PC-3 (cell line): ENCODE measurements around the gene ARHGAP42. TPM values are rescaled to one million over a fixed set of nuclear protein-coding genes. Genes with fewer than 3 reads are reported as not detected.
A peak's percentile ranks its signal among the peaks of the same experiment; 100 is the strongest.

Experiments
- ATAC-seq: fragments of 200-7000 bp; cut with Tn5 transposase; 2 replicates; pipeline ENCODE4 v1.9.1; 2020; ENCODE audit warnings: mild to moderate bottlenecking, moderate library complexity
- BruUV-seq: library from RNA; stranded (reverse); fragments of 400-500 nt; replicated peaks from 2 replicates; lab custom pipeline; 2021; lab: Mats Ljungman, UMichigan
- CTCF ChIA-PET: fragments of 300-600 bp; sonication (Branson Sonifier 250); formaldehyde crosslinking; loops from one replicate; lab custom pipeline; 2022; ENCODE audit warnings: antibody characterized with exemption; lab: Charles Lee
- POLR2A ChIA-PET: fragments of 300-600 bp; sonication (Branson Sonifier 250); formaldehyde crosslinking; loops from one replicate; lab custom pipeline; 2022; ENCODE audit warnings: antibody characterized with exemption; ENCODE audit not compliant: unreplicated experiment; lab: Charles Lee
- DNase-seq: peaks from one replicate; pipeline ENCODE4 v3.0.0-alpha.2; 2015
- H2AFZ ChIP-seq: fragments of 300-600 bp; sonication (generic); 2 replicates; pipeline ENCODE4 v1.6.0; 2016; ENCODE audit warnings: antibody characterized with exemption, low read length
- H3F3A ChIP-seq: fragments of 300-600 bp; sonication (generic); one replicate; pipeline ENCODE4 v1.6.0; 2017; ENCODE audit warnings: antibody characterized with exemption, low read length, control low read depth, mild to moderate bottlenecking; ENCODE audit not compliant: unreplicated experiment
- H3K27ac ChIP-seq: fragments of 300-600 bp; sonication (generic); 2 replicates; pipeline ENCODE4 v1.5.1; 2016; ENCODE audit warnings: mild to moderate bottlenecking, low read length
- H3K27me3 ChIP-seq: fragments of 300-600 bp; sonication (generic); 2 replicates; pipeline ENCODE4 v1.6.1; 2016; ENCODE audit warnings: low read length, mixed read lengths
- H3K36me3 ChIP-seq: fragments of 300-600 bp; sonication (generic); 2 replicates; pipeline ENCODE4 v1.6.1; 2016; ENCODE audit warnings: low read depth, mixed run types, low read length, mixed read lengths
- H3K4me1 ChIP-seq: fragments of 300-600 bp; sonication (generic); 2 replicates; pipeline ENCODE4 v1.5.1; 2016; ENCODE audit warnings: low read length; ENCODE audit not compliant: insufficient read depth
- H3K4me2 ChIP-seq: fragments of 300-600 bp; sonication (generic); 2 replicates; pipeline ENCODE4 v1.6.0; 2016; ENCODE audit warnings: low read length
- H3K4me3 ChIP-seq: fragments of 300-600 bp; sonication (generic); 2 replicates; pipeline ENCODE4 v1.5.1; 2016; ENCODE audit warnings: mild to moderate bottlenecking, low read length, mixed read lengths
- H3K79me2 ChIP-seq: fragments of 300-600 bp; sonication (generic); 2 replicates; pipeline ENCODE4 v1.6.1; 2017; ENCODE audit warnings: low read length, mixed read lengths
- H3K9ac ChIP-seq: fragments of 300-600 bp; sonication (generic); 2 replicates; pipeline ENCODE4 v1.6.0; 2016; ENCODE audit warnings: mild to moderate bottlenecking, low read length
- H3K9me2 ChIP-seq: fragments of 300-600 bp; sonication (generic); replicated peaks from 2 replicates; pipeline ENCODE4 v1.6.1; 2016; ENCODE audit warnings: mixed run types, low read length, mixed read lengths
- H3K9me3 ChIP-seq: fragments of 300-600 bp; sonication (generic); 2 replicates; pipeline ENCODE4 v1.6.1; 2016; ENCODE audit warnings: low read length, mixed read lengths
- H4K20me1 ChIP-seq: fragments of 300-600 bp; sonication (generic); 2 replicates; pipeline ENCODE4 v1.6.1; 2016; ENCODE audit warnings: low read length, mixed read lengths
- EZH2 ChIP-seq: fragments of 300-600 bp; sonication (generic); IDR thresholded peaks from one replicate; pipeline ENCODE4 v1.6.1; 2017; ENCODE audit warnings: antibody characterized with exemption, mild to moderate bottlenecking, low read length; ENCODE audit not compliant: unreplicated experiment
- EZH2phosphoT487 ChIP-seq: fragments of 300-600 bp; sonication (generic); IDR thresholded peaks from 2 replicates; pipeline ENCODE4 v1.6.1; 2018; ENCODE audit warnings: mild to moderate bottlenecking, antibody characterized with exemption, low read length, borderline replicate concordance
- intact Hi-C: fragments of 100-400 bp; cut with micrococcal nuclease; formaldehyde crosslinking; loops from 2 replicates; pipeline ENCODE4 v1.9.0; 2023
- total RNA-seq: library from RNA; depleted of rRNA; stranded (reverse); fragments of >200 nt; gene quantifications from 2 replicates; pipeline ENCODE4 v1.2.3, GENCODE V29; 2014
- TF ChIP-seq, protein P1 (sequence below): fragments of 300-600 bp; sonication (generic); conservative IDR thresholded peaks from 2 replicates; pipeline ENCODE4 v1.5.1; 2017; ENCODE audit warnings: antibody characterized with exemption, low read depth, mild to moderate bottlenecking, low read length

Gene ARHGAP42
- total RNA-seq, 1 experiment from 2014 or later, result 12.1 TPM

- H2AFZ ChIP-seq, result no peak overlapping the region
- H3F3A ChIP-seq, result peaks cover 5% of the 10 kb centered on the region
- H3K9me2 ChIP-seq, result no peaks in the 10 kb centered on the region
- H3K79me2 ChIP-seq, result peaks cover 6% of the 10 kb centered on the region; the same call in 1 of the 2 replicates
- H3K27me3 ChIP-seq, result no peaks in the 10 kb centered on the region
- DNase-seq (peak; percentile 80), ATAC-seq (peak; percentile 70)
- no peak overlapping the region for H3K4me3 ChIP-seq
- H4K20me1 ChIP-seq, result no peaks in the 10 kb centered on the region
- 0 out of 2 replicates have a peak overlapping the region, but pooled peaks have one; percentile 4 for H3K27ac ChIP-seq
- H3K4me2 ChIP-seq, result no peak overlapping the region
- BruUV-seq, result no TSS peak
- TF ChIP-seq EZH2phosphoT487 (no peak), EZH2 (no peak)
- TF ChIP-seq, protein P1, sequence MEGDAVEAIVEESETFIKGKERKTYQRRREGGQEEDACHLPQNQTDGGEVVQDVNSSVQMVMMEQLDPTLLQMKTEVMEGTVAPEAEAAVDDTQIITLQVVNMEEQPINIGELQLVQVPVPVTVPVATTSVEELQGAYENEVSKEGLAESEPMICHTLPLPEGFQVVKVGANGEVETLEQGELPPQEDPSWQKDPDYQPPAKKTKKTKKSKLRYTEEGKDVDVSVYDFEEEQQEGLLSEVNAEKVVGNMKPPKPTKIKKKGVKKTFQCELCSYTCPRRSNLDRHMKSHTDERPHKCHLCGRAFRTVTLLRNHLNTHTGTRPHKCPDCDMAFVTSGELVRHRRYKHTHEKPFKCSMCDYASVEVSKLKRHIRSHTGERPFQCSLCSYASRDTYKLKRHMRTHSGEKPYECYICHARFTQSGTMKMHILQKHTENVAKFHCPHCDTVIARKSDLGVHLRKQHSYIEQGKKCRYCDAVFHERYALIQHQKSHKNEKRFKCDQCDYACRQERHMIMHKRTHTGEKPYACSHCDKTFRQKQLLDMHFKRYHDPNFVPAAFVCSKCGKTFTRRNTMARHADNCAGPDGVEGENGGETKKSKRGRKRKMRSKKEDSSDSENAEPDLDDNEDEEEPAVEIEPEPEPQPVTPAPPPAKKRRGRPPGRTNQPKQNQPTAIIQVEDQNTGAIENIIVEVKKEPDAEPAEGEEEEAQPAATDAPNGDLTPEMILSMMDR, result 0 out of 2 replicates have a peak, but pooled peaks have one; percentile 11
- no peaks in the 10 kb centered on the region for H3K9me3 ChIP-seq
- ChIA-PET CTCF (interaction anchor here (0.6 kb wide), 1 partner anchor 74 kb away, joined by 3 read pairs; no protein-coding TSS in a partner anchor), POLR2A (interaction anchor here (1.0 kb wide), 1 partner anchor 66 kb away, joined by 4 read pairs; no protein-coding TSS in a partner anchor)
- H3K36me3 ChIP-seq, result 0 out of 2 replicates have a peak, but pooled peaks cover 3% of the 10 kb centered on the region
- peaks cover 12% of the 10 kb centered on the region for H3K4me1 ChIP-seq
- H3K9ac ChIP-seq, result no peak overlapping the region
- intact Hi-C loops, result no loop called here
These were observed 66.1 kb downstream of the ARHGAP42 start for GRCh38 chr11:100753172-100753543.

GRCh38 chr11:100753571-100753970 is 66.5 kb downstream of the ARHGAP42 start:
- intact Hi-C loops, result no loop called here
- ChIA-PET POLR2A (interaction anchor here (1.0 kb wide), 1 partner anchor 66 kb away, joined by 4 read pairs; no protein-coding TSS in a partner anchor), CTCF (interaction anchor here (0.6 kb wide), 1 partner anchor 74 kb away, joined by 3 read pairs; no protein-coding TSS in a partner anchor)
- no peak overlapping the region for H3K9ac ChIP-seq
- H3K27ac ChIP-seq, result 0 out of 2 replicates have a peak overlapping the region, but pooled peaks have one; percentile 4
- TF ChIP-seq, protein P1, result no peak
- TF ChIP-seq EZH2, result no peak
- TF ChIP-seq EZH2phosphoT487, result no peak
- H3K4me2 ChIP-seq, result no peak overlapping the region
- BruUV-seq, result no TSS peak
- DNase-seq (no peak), ATAC-seq (peak; percentile 29)
- H3K36me3 ChIP-seq, result 0 out of 2 replicates have a peak, but pooled peaks cover 3% of the 10 kb centered on the region
- H3K9me2 ChIP-seq, result no peaks in the 10 kb centered on the region
- H3K4me3 ChIP-seq, result no peak overlapping the region
- peaks cover 12% of the 10 kb centered on the region for H3K4me1 ChIP-seq
- H3K27me3 ChIP-seq, result no peaks in the 10 kb centered on the region
- H3K79me2 ChIP-seq, result peaks cover 6% of the 10 kb centered on the region; the same call in 1 of the 2 replicates
- H3K9me3 ChIP-seq, result no peaks in the 10 kb centered on the region
- H4K20me1 ChIP-seq, result no peaks in the 10 kb centered on the region
- H2AFZ ChIP-seq, result no peak overlapping the region
- H3F3A ChIP-seq, result peaks cover 5% of the 10 kb centered on the region

- Histone ChIP-seq H3K4me1 (peaks cover 12% of the 10 kb centered on the region), H3K4me2 (no peak overlapping the region), H3K9me2 (no peaks in the 10 kb centered on the region), H4K20me1 (no peaks in the 10 kb centered on the region), H3K27ac (no peak overlapping the region), H3K9ac (no peak overlapping the region), H3K27me3 (no peaks in the 10 kb centered on the region), H3K9me3 (no peaks in the 10 kb centered on the region), H3K36me3 (no peaks in the 10 kb centered on the region), H3K79me2 (peaks cover 6% of the 10 kb centered on the region; the same call in 1 of the 2 replicates), H3F3A (no peaks in the 10 kb centered on the region), H2AFZ (no peak overlapping the region), H3K4me3 (no peak overlapping the region)
- no peak for DNase-seq
- no TSS peak for BruUV-seq
- ChIA-PET POLR2A (interaction anchor here (0.6 kb wide), 2 partner anchors 69 to 93 kb away, joined by 5 to 26 read pairs; no protein-coding TSS in a partner anchor), CTCF (interaction anchor here (0.6 kb wide), 1 partner anchor 71 kb away, joined by 3 read pairs; no protein-coding TSS in a partner anchor)
- intact Hi-C loops, result loop anchor here (5.0 kb wide), 1 partner anchor 69 kb away; the partner anchor contains the start of gene ARHGAP42
- no peak for ATAC-seq
- TF ChIP-seq EZH2phosphoT487 (no peak), EZH2 (no peak)
- TF ChIP-seq, protein P1, result no peak
These were observed 69.5 kb downstream of the ARHGAP42 start for GRCh38 chr11:100756559-100756958.
